GM23338 (cell line): ENCODE results near the gene PIK3C2G. TPM values are rescaled to one million over a fixed set of nuclear protein-coding genes. Genes with fewer than 3 reads are reported as not detected.

Experiments
- ATAC-seq: fragments of 200-7000 bp; cut with Tn5 transposase; 3 replicates; pipeline ENCODE4 v1.9.1; 2020
- DNase-seq: peaks from one replicate; pipeline ENCODE4 v3.0.0-alpha.2; 2015; ENCODE audit warnings: low spot score
- H2AFZ ChIP-seq: fragments of 200-600 bp; sonication (generic); 2 replicates; pipeline ENCODE4 v1.8.0; 2016; ENCODE audit warnings: antibody characterized with exemption, mild to moderate bottlenecking, moderate library complexity
- H3F3A ChIP-seq: fragments of 200-600 bp; sonication (generic); replicated peaks from 2 replicates; pipeline ENCODE4 v1.8.0; 2017; ENCODE audit warnings: antibody characterized with exemption, mixed run types, low read depth
- H3K27ac ChIP-seq: fragments of 200-600 bp; sonication (generic); 2 replicates; pipeline ENCODE4 v1.6.1; 2016; ENCODE audit warnings: low read depth
- H3K27me3 ChIP-seq: fragments of 200-600 bp; sonication (generic); 2 replicates; pipeline ENCODE4 v1.8.0; 2016; ENCODE audit warnings: mild to moderate bottlenecking, mixed run types, moderate library complexity; ENCODE audit not compliant: insufficient read depth
- H3K36me3 ChIP-seq: fragments of 200-600 bp; sonication (generic); 2 replicates; pipeline ENCODE4 v1.8.0; 2016; ENCODE audit warnings: mild to moderate bottlenecking; ENCODE audit not compliant: insufficient read depth
- H3K4me1 ChIP-seq: fragments of 200-600 bp; sonication (generic); 2 replicates; pipeline ENCODE4 v1.8.0; 2016; ENCODE audit warnings: mild to moderate bottlenecking, moderate library complexity; ENCODE audit not compliant: insufficient read depth
- H3K4me2 ChIP-seq: fragments of 200-600 bp; sonication (generic); 2 replicates; pipeline ENCODE4 v1.7.1; 2017; ENCODE audit warnings: mixed run types
- H3K4me3 ChIP-seq: fragments of 200-600 bp; sonication (generic); 2 replicates; pipeline ENCODE4 v1.6.1; 2016; ENCODE audit warnings: mixed run types
- H3K79me2 ChIP-seq: fragments of 200-600 bp; sonication (generic); replicated peaks from 2 replicates; pipeline ENCODE4 v1.8.0; 2017; ENCODE audit warnings: mild to moderate bottlenecking; ENCODE audit not compliant: insufficient read depth
- H3K9me2 ChIP-seq: fragments of 200-600 bp; sonication (generic); 2 replicates; pipeline ENCODE4 v1.8.0; 2017; ENCODE audit not compliant: insufficient read depth
- H4K20me1 ChIP-seq: fragments of 200-600 bp; sonication (generic); replicated peaks from 2 replicates; pipeline ENCODE4 v1.8.0; 2017; ENCODE audit warnings: mild to moderate bottlenecking; ENCODE audit not compliant: insufficient read depth
- H3K27ac Mint-ChIP-seq: 2 replicates; pipeline ENCODE4 v1.8.0; 2020; ENCODE audit warnings: inconsistent platforms, mild to moderate bottlenecking, moderate library complexity, mixed read lengths
- H3K27me3 Mint-ChIP-seq: 3 replicates; pipeline ENCODE4 v1.8.0; 2022; ENCODE audit warnings: low read depth, mild to moderate bottlenecking, moderate library complexity, mixed read lengths, inconsistent platforms; ENCODE audit not compliant: insufficient read depth, poor library complexity
- H3K36me3 Mint-ChIP-seq: 3 replicates; pipeline ENCODE4 v1.8.0; 2021; ENCODE audit warnings: low read depth, mild to moderate bottlenecking, inconsistent platforms, moderate library complexity, mixed read lengths
- H3K4me1 Mint-ChIP-seq: 3 replicates; pipeline ENCODE4 v1.8.0; 2020; ENCODE audit warnings: mild to moderate bottlenecking, inconsistent platforms, mixed read lengths
- H3K4me3 Mint-ChIP-seq: 3 replicates; pipeline ENCODE4 v1.8.0; 2021; ENCODE audit warnings: moderate library complexity, mild to moderate bottlenecking, inconsistent platforms, mixed read lengths
- H3K9me3 Mint-ChIP-seq: 3 replicates; pipeline ENCODE4 v1.8.0; 2020; ENCODE audit warnings: moderate library complexity, mild to moderate bottlenecking, inconsistent platforms, mixed read lengths
- CREB1 ChIP-seq: fragments of 250-450 bp; sonication (Bioruptor Pico); IDR thresholded peaks from 2 replicates; pipeline ENCODE4 v1.5.0; 2020; ENCODE audit warnings: low read depth, mild to moderate bottlenecking, moderate library complexity
- CTCF ChIP-seq, 2 experiments: fragments of 200-600 bp in 1 of 2; sonication (generic) in 1 of 2; conservative IDR thresholded peaks; 2 replicates each; pipeline versions ENCODE4 v1.5.1 to v1.6.1; 2016 to 2017; ENCODE audit warnings: antibody characterized with exemption in 2 of 2, low read depth in 2 of 2, mild to moderate bottlenecking in 2 of 2, moderate library complexity in 1 of 2
- ETS1 ChIP-seq: IDR thresholded peaks from 2 replicates; pipeline ENCODE4 v1.6.1; 2016; ENCODE audit warnings: antibody characterized with exemption
- EZH2 ChIP-seq: fragments of 200-600 bp; sonication (generic); IDR thresholded peaks from one replicate; pipeline ENCODE4 v1.8.0; 2017; ENCODE audit warnings: antibody characterized with exemption, mild to moderate bottlenecking, low read depth; ENCODE audit not compliant: unreplicated experiment
- EZH2phosphoT487 ChIP-seq: fragments of 200-600 bp; sonication (generic); IDR thresholded peaks from one replicate; pipeline ENCODE4 v1.8.1; 2018; ENCODE audit warnings: antibody characterized with exemption; ENCODE audit not compliant: unreplicated experiment
- JUNB ChIP-seq: IDR thresholded peaks from one replicate; pipeline ENCODE4 v1.6.1; 2016; ENCODE audit warnings: antibody characterized with exemption; ENCODE audit not compliant: unreplicated experiment
- NANOG ChIP-seq: IDR thresholded peaks from 2 replicates; pipeline ENCODE4 v1.6.1; 2016; ENCODE audit warnings: antibody characterized with exemption, borderline replicate concordance
- POLR2AphosphoS5 ChIP-seq: IDR thresholded peaks from 2 replicates; pipeline ENCODE4 v1.6.1; 2016; ENCODE audit warnings: antibody characterized with exemption, low read depth
- STAT1 ChIP-seq: IDR thresholded peaks from one replicate; pipeline ENCODE4 v1.6.1; 2016; ENCODE audit warnings: antibody characterized with exemption; ENCODE audit not compliant: unreplicated experiment
- ZNF114 ChIP-seq: fragments of 250-450 bp; sonication (Bioruptor Pico); IDR thresholded peaks from 2 replicates; pipeline ENCODE4 v1.5.0; 2020; ENCODE audit warnings: mild to moderate bottlenecking, moderate library complexity
- ZNF331 ChIP-seq: fragments of 250-450 bp; sonication (Bioruptor Pico); IDR thresholded peaks from 2 replicates; pipeline ENCODE4 v1.5.0; 2020; ENCODE audit warnings: low read depth, mild to moderate bottlenecking, moderate library complexity
- ZNF462 ChIP-seq: fragments of 250-450 bp; sonication (Bioruptor Pico); IDR thresholded peaks from 2 replicates; pipeline ENCODE4 v1.5.0; 2020; ENCODE audit warnings: mild to moderate bottlenecking, moderate library complexity
- polyA plus RNA-seq: library from polyadenylated mRNA; unstranded; fragments of >200 nt; fragmentation: Nextera tagmentation; extraction: Ambion mirVana; gene quantifications from 2 replicates; pipeline ENCODE4 v1.2.1, GENCODE V29; 2016
- total RNA-seq: library from RNA; depleted of rRNA; stranded (reverse); fragments of >200 nt; shearing (Covaris generic); gene quantifications from 2 replicates; pipeline ENCODE4 v1.2.3, GENCODE V29; 2014

The PIK3C2G gene
- total and polyA plus RNA-seq, 2 experiments from 2014 or later, result not detected

- TF ChIP-seq CREB1 (CRISPR knock-in tag), result no peak
- no peak for TF ChIP-seq ETS1
- no peak for TF ChIP-seq EZH2
- no peak for TF ChIP-seq ZNF114 (CRISPR knock-in tag)
- no peak for TF ChIP-seq NANOG
- no peak for TF ChIP-seq JUNB
- TF ChIP-seq ZNF331 (CRISPR knock-in tag), result no peak
Measured at GRCh38 chr12:18416412-18416811, 155.1 kb downstream of the PIK3C2G start (continued).

GRCh38 chr12:18419311-18419710, 158.0 kb downstream of the PIK3C2G start:
- Mint-ChIP-seq H3K4me3 (no peak overlapping the region), H3K36me3 (no peaks in the 10 kb centered on the region), H3K4me1 (peaks cover 3% of the 10 kb centered on the region; the same call in 2 of the 3 replicates), H3K27me3 (peaks cover 1% of the 10 kb centered on the region), H3K9me3 (no peaks in the 10 kb centered on the region), H3K27ac (no peak overlapping the region)
- DNase-seq, result no peak
- H3F3A ChIP-seq, result no peaks in the 10 kb centered on the region
- H3K36me3 ChIP-seq, result no peaks in the 10 kb centered on the region
- H3K27me3 ChIP-seq, result no peaks in the 10 kb centered on the region
- no peak overlapping the region for H3K27ac ChIP-seq
- no peak for ATAC-seq
- no peak overlapping the region for H3K4me3 ChIP-seq
- no peaks in the 10 kb centered on the region for H3K9me2 ChIP-seq
- no peaks in the 10 kb centered on the region for H3K79me2 ChIP-seq
- 0 out of 2 replicates have a peak overlapping the region, but pooled peaks have one; percentile 1 for H2AFZ ChIP-seq
- no peak overlapping the region for H3K4me2 ChIP-seq
- H3K4me1 ChIP-seq, result peaks cover 7% of the 10 kb centered on the region
- no peaks in the 10 kb centered on the region for H4K20me1 ChIP-seq
- TF ChIP-seq POLR2AphosphoS5 (no peak), STAT1 (no peak), EZH2 (no peak), ZNF114 (CRISPR knock-in tag) (no peak), EZH2phosphoT487 (no peak), JUNB (no peak), NANOG (no peak), CTCF (conservative IDR thresholded peaks at IDR 0.05; ENCODE audit: low read depth in 2 of 2) (no peak), CREB1 (CRISPR knock-in tag) (no peak), ETS1 (no peak), ZNF331 (CRISPR knock-in tag) (no peak), ZNF462 (no peak)
